Ishikawa (cell line): ENCODE results near the gene MYO15A.

ENCODE experiments used
- CEBPB ChIP-seq: IDR thresholded peaks from 2 replicates; pipeline ENCODE4 v1.6.1; 2012
- CREB1 ChIP-seq: IDR thresholded peaks from 2 replicates; pipeline ENCODE4 v1.6.1; 2012; ENCODE audit warnings: low read depth
- EGR1 ChIP-seq: IDR thresholded peaks from 2 replicates; pipeline ENCODE4 v1.6.1; 2012
- EP300 ChIP-seq: IDR thresholded peaks from 2 replicates; pipeline ENCODE4 v1.6.1; 2012; ENCODE audit warnings: borderline replicate concordance
- FOXM1 ChIP-seq: IDR thresholded peaks from 2 replicates; pipeline ENCODE4 v1.6.1; 2012; ENCODE audit warnings: low read depth, borderline replicate concordance
- NFIC ChIP-seq: IDR thresholded peaks from 2 replicates; pipeline ENCODE4 v1.6.1; 2012
- RAD21 ChIP-seq: IDR thresholded peaks from 2 replicates; pipeline ENCODE4 v1.6.1; 2012; ENCODE audit warnings: low read depth
- TAF1 ChIP-seq: IDR thresholded peaks from 2 replicates; pipeline ENCODE4 v1.6.1; 2012; ENCODE audit warnings: low read depth, mild to moderate bottlenecking
- TCF12 ChIP-seq: IDR thresholded peaks from 2 replicates; pipeline ENCODE4 v1.6.1; 2012; ENCODE audit warnings: low read depth
- TEAD4 ChIP-seq: IDR thresholded peaks from 2 replicates; pipeline ENCODE4 v1.6.1; 2012
- USF1 ChIP-seq: IDR thresholded peaks from 2 replicates; pipeline ENCODE4 v1.6.1; 2012
- YY1 ChIP-seq: IDR thresholded peaks from 2 replicates; pipeline ENCODE4 v1.6.1; 2012; ENCODE audit warnings: low read depth
- ZBTB7A ChIP-seq: IDR thresholded peaks from 2 replicates; pipeline ENCODE4 v1.6.1; 2012; ENCODE audit warnings: low read depth
- TF ChIP-seq, protein P1 (sequence below): IDR thresholded peaks from 2 replicates; pipeline ENCODE4 v1.6.1; 2012
- TF ChIP-seq, protein P2 (sequence below): IDR thresholded peaks from 2 replicates; pipeline ENCODE4 v1.6.1; 2012; ENCODE audit warnings: low read depth, mild to moderate bottlenecking

MYO15A gene

GRCh38 chr17:18179196-18179595 lies 70.6 kb downstream of the MYO15A start:
- no peak for TF ChIP-seq FOXM1
- TF ChIP-seq, protein P1, sequence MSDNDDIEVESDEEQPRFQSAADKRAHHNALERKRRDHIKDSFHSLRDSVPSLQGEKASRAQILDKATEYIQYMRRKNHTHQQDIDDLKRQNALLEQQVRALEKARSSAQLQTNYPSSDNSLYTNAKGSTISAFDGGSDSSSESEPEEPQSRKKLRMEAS = no peak
- no peak for TF ChIP-seq NFIC
- TF ChIP-seq CEBPB = no peak
- TF ChIP-seq CREB1 = no peak
- no peak for TF ChIP-seq TAF1
- TF ChIP-seq, protein P2, sequence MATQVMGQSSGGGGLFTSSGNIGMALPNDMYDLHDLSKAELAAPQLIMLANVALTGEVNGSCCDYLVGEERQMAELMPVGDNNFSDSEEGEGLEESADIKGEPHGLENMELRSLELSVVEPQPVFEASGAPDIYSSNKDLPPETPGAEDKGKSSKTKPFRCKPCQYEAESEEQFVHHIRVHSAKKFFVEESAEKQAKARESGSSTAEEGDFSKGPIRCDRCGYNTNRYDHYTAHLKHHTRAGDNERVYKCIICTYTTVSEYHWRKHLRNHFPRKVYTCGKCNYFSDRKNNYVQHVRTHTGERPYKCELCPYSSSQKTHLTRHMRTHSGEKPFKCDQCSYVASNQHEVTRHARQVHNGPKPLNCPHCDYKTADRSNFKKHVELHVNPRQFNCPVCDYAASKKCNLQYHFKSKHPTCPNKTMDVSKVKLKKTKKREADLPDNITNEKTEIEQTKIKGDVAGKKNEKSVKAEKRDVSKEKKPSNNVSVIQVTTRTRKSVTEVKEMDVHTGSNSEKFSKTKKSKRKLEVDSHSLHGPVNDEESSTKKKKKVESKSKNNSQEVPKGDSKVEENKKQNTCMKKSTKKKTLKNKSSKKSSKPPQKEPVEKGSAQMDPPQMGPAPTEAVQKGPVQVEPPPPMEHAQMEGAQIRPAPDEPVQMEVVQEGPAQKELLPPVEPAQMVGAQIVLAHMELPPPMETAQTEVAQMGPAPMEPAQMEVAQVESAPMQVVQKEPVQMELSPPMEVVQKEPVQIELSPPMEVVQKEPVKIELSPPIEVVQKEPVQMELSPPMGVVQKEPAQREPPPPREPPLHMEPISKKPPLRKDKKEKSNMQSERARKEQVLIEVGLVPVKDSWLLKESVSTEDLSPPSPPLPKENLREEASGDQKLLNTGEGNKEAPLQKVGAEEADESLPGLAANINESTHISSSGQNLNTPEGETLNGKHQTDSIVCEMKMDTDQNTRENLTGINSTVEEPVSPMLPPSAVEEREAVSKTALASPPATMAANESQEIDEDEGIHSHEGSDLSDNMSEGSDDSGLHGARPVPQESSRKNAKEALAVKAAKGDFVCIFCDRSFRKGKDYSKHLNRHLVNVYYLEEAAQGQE = no peak
- no peak for TF ChIP-seq USF1
- no peak for TF ChIP-seq TCF12
- no peak for TF ChIP-seq EGR1
- no peak for TF ChIP-seq RAD21

GRCh38 chr17:18179804-18180203 lies 71.2 kb downstream of the MYO15A start:
- TF ChIP-seq, protein P1 = no peak
- TF ChIP-seq TCF12 (no peak), EP300 (no peak), ZBTB7A (no peak), FOXM1 (no peak), CREB1 (no peak), TAF1 (no peak), NFIC (no peak)
- TF ChIP-seq, protein P2 = no peak

DNA sequence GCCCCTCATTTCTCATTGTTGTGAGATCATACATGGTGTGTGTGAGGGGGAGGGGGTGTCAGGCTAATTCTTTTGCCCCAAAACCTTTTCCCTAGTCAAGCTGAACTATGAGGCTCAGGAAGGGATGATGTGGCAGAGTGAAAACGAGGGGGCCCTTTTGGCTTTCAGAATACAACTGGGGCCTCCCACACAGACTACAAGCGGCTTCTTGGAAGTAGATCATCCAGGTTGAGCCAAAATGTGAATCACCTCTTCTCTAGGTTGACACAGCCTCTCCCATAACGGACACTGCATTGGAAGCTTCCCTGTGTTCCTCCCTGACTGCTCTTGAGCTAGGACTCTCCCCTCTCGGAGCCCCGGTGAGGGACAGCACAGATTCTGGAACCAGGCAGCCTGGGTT lies 72.8 kb downstream of the MYO15A start:
- TF ChIP-seq EP300 (no peak), TEAD4 (no peak), FOXM1 (no peak), RAD21 (no peak), YY1 (no peak), ZBTB7A (no peak), EGR1 (no peak), USF1 (no peak), CREB1 (no peak), NFIC (no peak), CEBPB (no peak), TCF12 (no peak), TAF1 (no peak)
- TF ChIP-seq, protein P2 = no peak
- TF ChIP-seq, protein P1 = no peak

- TF ChIP-seq, protein P1 = no peak
- TF ChIP-seq USF1 (no peak), RAD21 (no peak), CREB1 (no peak), ZBTB7A (no peak), CEBPB (no peak), YY1 (no peak), FOXM1 (no peak), TAF1 (no peak)
- TF ChIP-seq, protein P2 = no peak
Measured at GRCh38 chr17:18182110-18182977, 73.8 kb downstream of the MYO15A start.
